NCI-H526 treated with DMSO at 0.1 percent for 48 hours (cell line): Measurements from ENCODE around the gene RBM47.
"Not testable (repeated sequence)": the region's sequence is repeated elsewhere in the genome, so short reads cannot be mapped to it uniquely, and the experiment has no call there.

Experiments used
- DNase-seq: peaks from one replicate; lab custom pipeline; 2025; lab: John Stamatoyannopoulos, UW

RBM47 gene

GRCh38 chr4:40486534-40486933 is 143.1 kb downstream of the RBM47 start:
- no peak for DNase-seq

GRCh38 chr4:40484346-40485090 is 145.1 kb downstream of the RBM47 start:
- DNase-seq = no peak

DNA sequence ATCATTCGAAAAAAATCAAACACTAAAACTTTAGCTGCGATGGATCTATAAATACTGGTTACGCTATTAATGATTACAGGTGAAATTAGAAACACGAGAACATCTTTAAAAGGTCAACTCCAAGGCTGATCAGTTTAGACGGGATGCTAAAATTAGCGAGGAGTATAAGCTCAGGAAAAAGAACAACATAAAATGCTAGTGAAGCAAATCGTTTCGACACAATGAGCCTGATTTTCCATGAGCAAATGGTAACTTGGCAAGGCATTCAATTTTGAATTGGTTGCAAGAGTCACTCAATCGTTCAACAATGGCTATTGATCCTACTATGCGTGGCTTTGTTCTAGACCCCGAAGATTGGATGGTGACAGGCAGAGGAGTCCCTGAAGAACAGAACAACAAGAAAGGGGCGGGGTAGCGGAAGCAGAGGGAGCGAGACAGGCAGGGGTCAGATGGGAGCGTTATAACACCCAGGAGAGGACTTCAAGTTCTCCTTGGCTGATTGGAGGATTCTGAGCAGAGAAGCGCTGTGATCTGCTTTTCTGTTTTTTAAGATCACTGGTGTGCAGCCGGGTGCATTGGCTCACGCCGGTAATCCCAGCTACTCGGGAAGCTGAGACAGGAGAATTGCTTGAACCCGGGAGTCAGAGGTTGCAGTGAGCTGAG is 146.5 kb downstream of the RBM47 start:
- DNase-seq = no peak

GRCh38 chr4:40481977-40482376 is 147.7 kb downstream of the RBM47 start:
- no peak for DNase-seq

- no peak for DNase-seq
Observed at GRCh38 chr4:40480291-40480690, 149.4 kb downstream of the RBM47 start.

DNA sequence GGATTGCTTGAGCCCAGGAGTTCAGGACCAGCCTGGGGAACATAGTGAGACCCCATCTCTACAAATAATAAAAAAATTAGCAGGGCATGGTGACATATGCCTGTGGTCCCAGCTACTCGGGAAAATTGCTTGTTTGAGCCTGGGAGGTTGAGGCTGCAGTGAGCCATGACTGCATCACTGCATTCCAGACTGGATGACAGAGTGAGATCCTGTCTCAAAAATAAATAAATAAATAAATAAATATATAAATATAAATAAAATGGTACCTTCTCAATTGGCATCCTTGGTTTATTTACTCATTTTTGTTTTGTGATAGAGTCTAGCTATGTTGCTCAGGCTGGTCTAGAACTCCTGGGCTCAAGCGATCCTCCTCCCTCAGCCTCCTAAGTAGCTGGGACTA is 150.3 kb downstream of the RBM47 start:
- DNase-seq = no peak

- DNase-seq = peak; percentile 39
Observed at GRCh38 chr4:40475609-40476008, 154.1 kb downstream of the RBM47 start.

DNA sequence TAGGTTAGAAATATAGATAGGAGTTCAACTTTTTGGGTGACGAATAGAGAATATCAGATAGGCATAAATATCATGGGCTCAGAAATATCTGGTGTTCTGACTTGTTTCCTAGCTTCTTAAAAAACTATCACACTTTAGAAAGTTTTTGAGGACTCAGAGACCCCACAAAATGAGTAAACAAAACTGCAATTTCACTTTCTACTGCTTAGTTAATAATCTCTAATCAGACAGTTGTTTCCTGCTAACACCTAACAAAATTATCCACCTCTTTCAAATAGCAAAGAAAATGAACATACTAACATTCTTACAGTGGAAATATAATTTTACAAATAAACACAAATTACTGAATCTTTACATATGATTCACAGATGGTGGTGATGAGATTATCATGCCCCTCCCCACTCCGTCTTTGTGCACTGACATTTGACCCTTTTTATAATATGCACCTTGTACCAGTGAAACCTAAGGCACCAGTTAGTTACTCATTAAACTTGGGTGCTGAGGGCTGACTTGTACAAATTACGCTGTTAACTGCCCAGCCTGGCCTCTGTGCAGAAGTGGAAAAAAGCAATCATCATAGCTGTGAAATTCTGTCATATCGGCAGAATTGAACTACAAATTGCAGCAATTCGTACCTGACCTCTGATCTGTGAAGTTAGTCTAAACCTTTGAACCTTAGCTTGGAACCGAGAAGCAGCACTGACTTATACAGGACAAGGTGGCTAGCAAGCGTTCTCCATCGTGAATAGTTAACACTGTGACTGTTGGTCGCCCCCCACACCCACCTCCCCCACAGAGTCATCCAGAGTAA is 155.9 kb downstream of the RBM47 start:
- DNase-seq = peak; percentile 46

DNA sequence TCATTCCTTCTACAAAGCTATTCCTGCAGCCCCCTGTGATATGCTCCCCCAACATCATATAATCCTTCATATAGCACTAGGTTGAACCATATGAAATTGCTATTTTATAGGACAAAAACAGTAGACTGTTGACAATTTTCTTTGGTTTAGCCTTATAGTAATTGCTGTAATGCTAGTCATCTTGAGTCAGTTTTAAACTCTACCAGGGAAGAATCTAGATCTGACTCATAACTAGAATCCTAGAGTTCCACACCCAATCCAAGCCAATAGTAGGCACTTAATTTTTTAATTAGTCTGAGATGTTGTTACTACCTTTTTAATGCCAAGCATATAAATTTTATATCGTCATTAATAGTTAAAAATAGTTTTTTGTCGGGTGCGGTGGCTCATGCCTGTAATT is 157.7 kb downstream of the RBM47 start:
- no peak for DNase-seq

GRCh38 chr4:40466789-40467188 is 162.9 kb downstream of the RBM47 start:
- DNase-seq = no peak

- DNase-seq = no peak
Observed at GRCh38 chr4:40462326-40462725, 167.3 kb downstream of the RBM47 start.

GRCh38 chr4:40461879-40462278 is 167.8 kb downstream of the RBM47 start:
- DNase-seq = no peak

- DNase-seq = no peak
Observed at GRCh38 chr4:40461062-40461461, 168.6 kb downstream of the RBM47 start.

- no peak for DNase-seq
Observed at GRCh38 chr4:40458683-40459082, 171.0 kb downstream of the RBM47 start.

DNA sequence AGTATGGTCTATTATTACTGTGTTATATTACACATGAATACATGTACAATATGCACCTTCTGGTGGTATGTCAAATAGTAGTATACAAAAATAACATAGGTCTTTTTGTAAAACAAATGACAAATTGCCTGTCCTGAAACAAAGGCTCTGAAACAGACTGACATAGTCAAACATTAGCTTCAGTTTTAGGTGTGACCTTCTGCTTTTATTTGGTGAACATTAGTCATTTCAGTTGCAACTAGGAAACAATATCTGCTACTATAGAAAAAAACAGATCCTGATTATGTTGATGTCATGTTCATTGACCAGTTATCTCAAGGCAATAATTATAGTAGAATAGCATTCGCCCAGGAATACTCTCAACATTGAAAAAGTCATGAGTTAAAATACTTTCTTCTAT is 171.6 kb downstream of the RBM47 start:
- DNase-seq = no peak

GRCh38 chr4:40455340-40455902 is 174.2 kb downstream of the RBM47 start:
- DNase-seq = no peak

GRCh38 chr4:40454816-40455215 is 174.8 kb downstream of the RBM47 start:
- no peak for DNase-seq

GRCh38 chr4:40453912-40454311 is 175.8 kb downstream of the RBM47 start:
- no peak for DNase-seq

GRCh38 chr4:40448875-40449274 is 180.8 kb downstream of the RBM47 start:
- DNase-seq = no peak

- peak; percentile 15 for DNase-seq
Observed at GRCh38 chr4:40446839-40447238, 182.8 kb downstream of the RBM47 start.

- DNase-seq = not testable (repeated sequence)
Observed at GRCh38 chr4:40446261-40446750, 183.4 kb downstream of the RBM47 start.

- no peak for DNase-seq
Observed at GRCh38 chr4:40445671-40446070, 184.0 kb downstream of the RBM47 start.
